ENCODE measurements around the gene NMT1.

NMT1 gene

GRCh38 chr17:45144199-45145034 is 83.3 kb downstream of the NMT1 start:
- no peak for TF ChIP-seq GATA3 (IDR thresholded peaks at IDR 0.05; ENCODE audit: low read depth, low read length)
- TF ChIP-seq GATA2 (IDR thresholded peaks at IDR 0.05; ENCODE audit: low read depth, low read length) = no peak

DNA sequence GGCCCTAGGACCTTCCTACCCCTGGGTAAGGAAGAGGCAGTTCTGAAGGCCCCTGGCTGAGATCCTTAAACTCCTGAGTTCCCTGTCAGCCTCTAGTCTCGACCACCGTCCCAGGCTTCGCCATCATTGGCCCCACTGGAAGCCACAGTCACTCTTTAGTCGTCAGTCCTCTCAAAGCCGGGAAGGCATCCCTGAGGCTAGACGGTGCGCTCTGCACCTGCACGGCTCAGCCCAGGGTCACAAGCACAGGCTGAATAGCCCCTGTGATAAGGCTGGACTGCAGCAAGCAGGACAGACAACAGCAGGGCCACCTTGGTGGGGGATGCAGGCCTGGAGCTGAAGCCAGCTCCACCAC is 83.9 kb downstream of the NMT1 start:
- TF ChIP-seq GATA2 (IDR thresholded peaks at IDR 0.05; ENCODE audit: low read depth, low read length) (no peak), GATA3 (IDR thresholded peaks at IDR 0.05; ENCODE audit: low read depth, low read length) (no peak)

DNA sequence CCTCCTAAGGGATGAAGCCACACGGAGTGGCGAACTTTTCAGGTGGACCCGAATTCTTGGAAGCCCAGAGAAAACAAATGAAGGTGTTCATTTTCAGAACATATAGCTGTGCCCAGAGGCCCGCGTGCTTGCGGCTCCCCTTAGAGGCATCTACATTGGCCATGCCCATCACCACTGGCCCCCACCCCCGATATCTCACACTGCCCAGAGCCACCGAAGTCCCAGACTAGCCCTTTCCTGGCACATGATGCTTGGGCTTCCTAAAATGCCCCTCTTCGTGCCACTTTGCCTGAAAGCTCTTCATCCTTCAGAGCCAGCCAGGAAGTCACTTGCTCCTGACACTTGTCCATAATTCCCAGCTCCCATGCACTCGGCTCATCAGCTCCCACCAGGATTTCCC is 85.0 kb downstream of the NMT1 start:
- TF ChIP-seq GATA3 (IDR thresholded peaks at IDR 0.05; ENCODE audit: low read depth, low read length) (no peak), GATA2 (IDR thresholded peaks at IDR 0.05; ENCODE audit: low read depth, low read length) (no peak)

DNA sequence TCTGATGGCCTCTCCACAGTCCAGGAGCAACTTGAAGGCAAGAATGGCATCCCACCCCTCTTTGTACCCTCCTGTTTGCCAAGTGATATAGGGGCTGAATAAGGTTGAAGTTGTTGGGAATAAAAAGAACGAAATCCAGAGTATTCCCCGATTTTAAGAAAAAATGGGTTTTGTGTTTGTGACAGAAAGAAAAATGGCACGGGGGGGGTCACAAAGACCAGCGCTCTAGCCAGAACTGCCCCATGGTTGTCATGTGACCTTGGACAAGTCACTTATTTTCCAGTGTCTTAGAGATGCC is 85.4 kb downstream of the NMT1 start:
- TF ChIP-seq GATA3 (IDR thresholded peaks at IDR 0.05; ENCODE audit: low read depth, low read length) (no peak), GATA2 (IDR thresholded peaks at IDR 0.05; ENCODE audit: low read depth, low read length) (no peak)

DNA sequence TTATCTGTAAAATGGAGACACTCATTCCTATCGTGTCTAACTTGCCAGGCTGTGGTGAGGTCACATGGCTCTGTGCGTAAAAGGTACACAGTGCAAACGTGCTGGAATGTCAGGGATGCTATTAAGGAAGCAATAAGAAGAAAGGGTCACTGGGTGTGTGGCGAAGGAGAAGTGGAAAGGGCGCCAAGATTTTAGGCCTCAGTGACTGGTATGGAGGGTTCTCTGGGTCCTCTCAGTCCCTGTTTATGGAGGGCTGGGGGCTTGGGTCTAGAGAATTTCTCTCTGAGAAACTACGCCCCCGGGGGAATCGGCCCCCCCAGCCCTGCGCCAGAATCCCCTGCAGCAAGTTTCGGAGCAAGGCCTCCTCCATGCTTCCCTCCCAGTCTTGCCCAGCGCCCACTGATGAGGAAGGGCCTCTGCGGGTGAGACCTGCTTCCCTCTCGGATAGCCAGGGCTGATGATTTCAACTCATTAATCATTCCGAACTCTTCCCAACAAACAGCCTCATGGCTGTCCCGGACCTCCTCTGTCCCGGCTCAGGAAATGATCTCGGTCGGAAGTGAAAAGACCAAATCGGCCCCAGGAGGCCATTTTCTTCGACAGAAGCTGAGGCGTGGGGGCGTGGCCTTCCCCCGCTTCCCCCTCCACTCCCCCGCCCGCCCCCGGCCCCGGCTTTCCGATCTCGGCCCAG is 85.9 kb downstream of the NMT1 start:
- no peak for TF ChIP-seq GATA2 (IDR thresholded peaks at IDR 0.05; ENCODE audit: low read depth, low read length)
- TF ChIP-seq GATA3 (IDR thresholded peaks at IDR 0.05; ENCODE audit: low read depth, low read length) = no peak

DNA sequence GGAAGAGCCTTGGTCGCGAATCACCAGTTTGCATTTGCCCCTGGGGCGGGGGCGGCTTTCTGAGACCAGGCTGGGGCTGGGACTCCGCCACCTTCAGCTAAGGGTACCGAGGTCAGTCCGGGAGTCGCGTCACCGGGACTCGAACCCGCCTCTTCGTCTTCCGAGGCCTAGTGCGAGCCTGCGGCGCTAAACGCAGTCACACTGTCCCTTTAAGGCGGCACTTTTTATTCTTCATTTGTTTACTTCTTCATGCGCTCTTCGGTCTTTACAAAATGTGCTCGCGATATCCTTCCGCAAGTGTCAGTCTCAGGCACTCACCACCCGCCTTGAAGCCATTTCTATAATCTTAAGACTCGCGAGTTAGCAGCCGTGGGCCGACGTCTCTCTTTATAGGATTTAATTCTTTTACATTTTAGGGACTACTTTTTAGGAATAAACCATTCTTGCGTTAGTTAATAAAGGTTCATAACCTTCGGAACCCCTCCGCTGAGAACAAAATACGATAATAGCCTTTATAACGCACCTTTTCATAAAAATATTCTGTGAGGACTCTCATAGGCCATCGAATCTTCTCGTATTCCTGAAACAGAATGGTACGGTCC is 86.6 kb downstream of the NMT1 start:
- TF ChIP-seq GATA2 (IDR thresholded peaks at IDR 0.05; ENCODE audit: low read depth, low read length) = no peak
- TF ChIP-seq GATA3 (IDR thresholded peaks at IDR 0.05; ENCODE audit: low read depth, low read length) = no peak

DNA sequence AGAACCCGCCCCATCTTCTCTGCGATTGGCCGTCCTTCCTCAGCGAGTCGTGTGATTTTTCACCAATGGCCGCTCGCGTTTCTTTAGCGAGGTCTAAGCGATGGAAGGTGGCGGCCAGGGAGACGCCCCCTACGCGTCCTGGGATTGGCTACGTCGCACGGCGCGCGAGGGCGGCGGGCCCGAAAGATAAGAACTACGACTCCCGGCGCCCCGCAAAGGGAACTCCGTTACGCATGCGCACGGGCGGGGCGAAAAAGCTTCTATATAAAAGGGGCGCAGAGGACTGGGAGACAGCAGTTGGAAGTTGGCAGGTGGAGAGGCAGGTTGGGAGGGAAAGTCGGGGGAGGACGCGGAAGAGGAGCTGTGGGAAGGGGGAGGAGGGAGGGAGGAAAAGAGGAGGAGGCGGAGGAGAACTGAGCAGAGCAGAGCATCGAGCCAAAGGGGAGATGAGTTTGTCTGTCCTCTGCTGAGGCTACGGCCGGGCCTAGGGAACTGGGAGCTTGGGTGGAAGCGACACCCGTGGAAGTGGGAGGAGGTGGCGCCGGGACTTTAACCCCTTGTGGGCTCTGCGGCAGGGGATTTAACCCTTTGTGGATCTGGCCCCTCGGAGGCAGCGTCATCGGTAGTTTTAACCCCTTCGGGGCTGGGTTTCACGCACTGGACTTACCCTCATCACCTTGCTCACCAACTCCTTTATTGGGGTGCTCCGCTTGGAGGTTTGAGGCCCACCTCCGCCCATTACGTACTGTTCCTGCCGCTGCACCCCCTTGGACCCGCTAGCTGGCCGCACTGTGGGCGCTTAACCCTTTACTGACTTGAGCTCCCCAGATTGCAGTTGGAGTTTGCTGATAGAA is 87.3 kb downstream of the NMT1 start, which contains the start of gene HEXIM1:
Gene HEXIM1 (plus strand): TSS at position 293 of the 854 bp plus-strand sequence. CDS start 716 bp downstream, outside the sequence.
- TF ChIP-seq GATA3 (IDR thresholded peaks at IDR 0.05; ENCODE audit: low read depth, low read length) = no peak
- TF ChIP-seq GATA2 (IDR thresholded peaks at IDR 0.05; ENCODE audit: low read depth, low read length) = peak; percentile 84

GRCh38 chr17:45149037-45149668 is 88.0 kb downstream of the NMT1 start:
- TF ChIP-seq GATA2 (IDR thresholded peaks at IDR 0.05; ENCODE audit: low read depth, low read length) (no peak), GATA3 (IDR thresholded peaks at IDR 0.05; ENCODE audit: low read depth, low read length) (no peak)

GRCh38 chr17:45149669-45150664 is 88.8 kb downstream of the NMT1 start:
- no peak for TF ChIP-seq GATA2 (IDR thresholded peaks at IDR 0.05; ENCODE audit: low read depth, low read length)
- no peak for TF ChIP-seq GATA3 (IDR thresholded peaks at IDR 0.05; ENCODE audit: low read depth, low read length)

GRCh38 chr17:45150911-45151809 is 90.0 kb downstream of the NMT1 start:
- TF ChIP-seq GATA2 (IDR thresholded peaks at IDR 0.05; ENCODE audit: low read depth, low read length) (no peak), GATA3 (IDR thresholded peaks at IDR 0.05; ENCODE audit: low read depth, low read length) (no peak)

DNA sequence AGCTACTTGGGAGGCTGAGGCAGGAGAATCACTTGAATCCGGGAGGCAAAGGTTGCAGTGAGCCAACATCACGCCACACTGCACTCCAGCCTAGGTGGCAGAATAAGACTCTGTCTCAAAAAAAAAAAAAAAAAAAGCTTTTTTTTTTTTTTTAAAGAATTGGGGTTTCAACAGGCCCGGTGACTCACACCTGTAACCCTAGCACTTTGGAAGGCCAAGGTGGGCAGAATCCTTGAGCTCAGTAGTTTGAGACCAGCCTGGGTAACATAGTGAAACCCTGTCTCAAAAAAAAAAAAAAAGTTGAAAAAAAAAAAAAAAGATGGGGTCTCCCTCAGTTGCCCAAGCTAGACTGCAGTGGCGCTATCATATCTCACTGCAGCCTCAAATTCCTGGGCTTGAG is 93.9 kb downstream of the NMT1 start:
- no peak for TF ChIP-seq GATA3 (IDR thresholded peaks at IDR 0.05; ENCODE audit: low read depth, low read length)
- TF ChIP-seq GATA2 (IDR thresholded peaks at IDR 0.05; ENCODE audit: low read depth, low read length) = no peak

Measured in SH-SY5Y (cell line).